Measurements from ENCODE around the gene PRDM16. TPM values are rescaled to one million over a fixed set of nuclear protein-coding genes. Genes with fewer than 3 reads are reported as not detected.

Gene PRDM16
- total RNA-seq, 1 donor = 6.5 TPM

DNA sequence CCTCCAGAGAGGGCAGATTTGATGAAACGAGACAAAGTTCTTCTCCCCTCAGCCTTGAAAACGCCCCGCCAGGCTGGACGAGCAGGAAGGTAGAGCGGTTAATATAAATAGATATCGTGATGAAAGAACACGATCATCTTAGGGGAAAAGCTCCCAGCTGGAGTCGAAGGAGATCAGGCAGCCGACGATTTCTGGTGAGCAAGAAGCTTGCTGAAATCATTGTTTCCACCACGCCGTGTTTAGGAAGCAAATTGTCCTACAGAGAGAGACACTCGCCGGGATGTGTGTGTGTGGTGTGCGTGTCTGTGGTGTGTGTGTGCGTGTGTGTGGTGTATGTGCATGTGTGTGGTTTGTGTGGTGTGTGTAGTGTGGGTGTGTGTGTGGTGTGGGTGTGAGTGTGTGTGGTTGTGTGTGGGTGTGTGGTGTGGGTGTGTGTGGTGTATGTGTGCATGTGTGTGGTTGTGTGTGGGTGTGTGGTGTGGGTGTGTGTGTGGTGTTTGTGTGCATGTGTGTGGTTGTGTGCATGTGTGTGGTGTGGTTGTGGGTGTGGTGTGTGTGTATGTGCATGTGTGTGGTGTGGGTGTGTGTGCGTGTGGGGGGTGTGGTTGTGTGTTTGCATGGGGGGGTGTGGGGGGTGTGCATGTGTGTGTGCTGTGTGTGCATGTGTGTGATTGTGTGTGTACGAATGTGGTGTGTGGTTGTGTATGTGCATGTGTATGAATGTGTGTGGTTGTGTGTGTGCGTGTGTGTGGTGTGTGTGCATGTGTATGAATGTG, 340.6 kb downstream of the PRDM16 start:
- no peaks in the 10 kb centered on the region for H3K36me3 ChIP-seq (ENCODE audit: insufficient read depth, low read length)
- H2AFZ ChIP-seq (ENCODE audit: low read length) = peak overlapping the region; percentile 57
- no peaks in the 10 kb centered on the region for H3K27me3 ChIP-seq (ENCODE audit: insufficient read depth, low read length)
- no peaks in the 10 kb centered on the region for H3K9me3 ChIP-seq (ENCODE audit: low read depth, low read length)
- no peaks in the 10 kb centered on the region for H3K79me2 ChIP-seq (ENCODE audit: insufficient read depth, low read length)
- peaks cover 5% of the 10 kb centered on the region for H3K4me1 ChIP-seq (ENCODE audit: insufficient read depth, low read length)
- no peaks in the 10 kb centered on the region for H4K20me1 ChIP-seq (ENCODE audit: insufficient read depth, low read length)
- TF ChIP-seq CTCF (IDR thresholded peaks at IDR 0.05; ENCODE audit: extremely low read depth, low read depth, low read length) = no peak
- no peak overlapping the region for H3K4me2 ChIP-seq (ENCODE audit: insufficient read depth, low read length)
- DNase-seq (ENCODE audit: insufficient read length, low spot score, missing footprints) = no peak
- H3K4me3 ChIP-seq (ENCODE audit: insufficient read depth, low read length) = no peak overlapping the region
- H3K27ac ChIP-seq (ENCODE audit: low read depth, low read length) = no peak overlapping the region

DNA sequence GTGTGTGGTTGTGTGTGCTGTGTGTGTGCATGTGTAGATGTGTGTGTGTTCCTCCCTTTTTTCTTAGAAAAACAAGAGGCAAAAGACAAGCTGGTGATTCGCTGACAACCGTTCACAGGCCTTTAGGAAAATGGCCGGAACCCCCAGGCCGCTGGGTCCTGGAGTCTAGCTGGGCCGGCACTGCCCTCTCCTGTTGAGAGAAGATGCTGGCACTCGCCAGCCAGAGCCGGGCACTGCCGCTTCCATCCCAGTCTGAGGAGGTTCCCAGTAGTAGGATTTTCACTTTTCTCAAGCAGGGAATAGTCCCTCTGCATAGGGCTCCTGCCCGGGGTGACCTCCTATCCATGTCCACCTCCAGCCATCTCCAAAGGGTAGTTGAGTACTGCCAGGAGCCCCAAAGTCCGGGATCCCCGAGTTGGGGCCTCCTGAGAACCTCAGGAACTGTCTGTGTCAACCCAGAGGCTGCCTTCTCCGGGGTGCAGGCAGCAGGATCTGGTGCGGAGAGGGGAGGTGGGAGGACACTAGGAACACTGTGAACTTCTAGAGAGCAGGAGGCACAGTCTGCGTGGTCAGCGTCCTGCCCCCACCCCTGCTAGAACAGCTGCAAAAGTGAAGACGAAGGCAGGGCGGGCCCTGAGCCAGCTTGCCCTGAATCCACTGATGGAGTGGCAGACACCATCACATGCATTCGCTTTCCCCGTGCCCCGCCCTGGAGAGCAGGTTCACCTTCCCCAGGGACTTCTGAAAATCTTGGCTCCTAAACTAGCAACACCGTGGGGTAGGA, 341.3 kb downstream of the PRDM16 start:
- no peaks in the 10 kb centered on the region for H4K20me1 ChIP-seq (ENCODE audit: insufficient read depth, low read length)
- no peak overlapping the region for H3K4me3 ChIP-seq (ENCODE audit: insufficient read depth, low read length)
- H3K4me2 ChIP-seq (ENCODE audit: insufficient read depth, low read length) = no peak overlapping the region
- H3K4me1 ChIP-seq (ENCODE audit: insufficient read depth, low read length) = peaks cover 5% of the 10 kb centered on the region
- H3K27me3 ChIP-seq (ENCODE audit: insufficient read depth, low read length) = no peaks in the 10 kb centered on the region
- H3K79me2 ChIP-seq (ENCODE audit: insufficient read depth, low read length) = no peaks in the 10 kb centered on the region
- no peak overlapping the region for H3K27ac ChIP-seq (ENCODE audit: low read depth, low read length)
- peak; percentile 100 for DNase-seq (ENCODE audit: insufficient read length, low spot score, missing footprints)
- peak overlapping the region; percentile 57 for H2AFZ ChIP-seq (ENCODE audit: low read length)
- H3K36me3 ChIP-seq (ENCODE audit: insufficient read depth, low read length) = no peaks in the 10 kb centered on the region
- no peaks in the 10 kb centered on the region for H3K9me3 ChIP-seq (ENCODE audit: low read depth, low read length)
- peak; percentile 95 for TF ChIP-seq CTCF (IDR thresholded peaks at IDR 0.05; ENCODE audit: extremely low read depth, low read depth, low read length)

GRCh38 chr1:3411806-3412205, 342.8 kb downstream of the PRDM16 start:
- Histone ChIP-seq H3K4me1 (ENCODE audit: insufficient read depth, low read length) (peaks cover 5% of the 10 kb centered on the region), H3K27ac (ENCODE audit: low read depth, low read length) (no peak overlapping the region), H3K79me2 (ENCODE audit: insufficient read depth, low read length) (no peaks in the 10 kb centered on the region), H3K27me3 (ENCODE audit: insufficient read depth, low read length) (no peaks in the 10 kb centered on the region), H3K36me3 (ENCODE audit: insufficient read depth, low read length) (no peaks in the 10 kb centered on the region), H3K4me2 (ENCODE audit: insufficient read depth, low read length) (no peak overlapping the region), H3K9me3 (ENCODE audit: low read depth, low read length) (peaks cover 1% of the 10 kb centered on the region), H4K20me1 (ENCODE audit: insufficient read depth, low read length) (no peaks in the 10 kb centered on the region), H2AFZ (ENCODE audit: low read length) (no peak overlapping the region), H3K4me3 (ENCODE audit: insufficient read depth, low read length) (no peak overlapping the region)
- DNase-seq (ENCODE audit: insufficient read length, low spot score, missing footprints) = no peak
- TF ChIP-seq CTCF (IDR thresholded peaks at IDR 0.05; ENCODE audit: extremely low read depth, low read depth, low read length) = no peak

- Histone ChIP-seq H3K36me3 (ENCODE audit: insufficient read depth, low read length) (no peaks in the 10 kb centered on the region), H3K79me2 (ENCODE audit: insufficient read depth, low read length) (no peaks in the 10 kb centered on the region), H3K9me3 (ENCODE audit: low read depth, low read length) (peaks cover 3% of the 10 kb centered on the region), H3K27ac (ENCODE audit: low read depth, low read length) (no peak overlapping the region), H4K20me1 (ENCODE audit: insufficient read depth, low read length) (no peaks in the 10 kb centered on the region), H3K27me3 (ENCODE audit: insufficient read depth, low read length) (no peaks in the 10 kb centered on the region), H2AFZ (ENCODE audit: low read length) (no peak overlapping the region), H3K4me1 (ENCODE audit: insufficient read depth, low read length) (peaks cover 5% of the 10 kb centered on the region), H3K4me3 (ENCODE audit: insufficient read depth, low read length) (no peak overlapping the region), H3K4me2 (ENCODE audit: insufficient read depth, low read length) (no peak overlapping the region)
- no peak for TF ChIP-seq CTCF (IDR thresholded peaks at IDR 0.05; ENCODE audit: extremely low read depth, low read depth, low read length)
- no peak for DNase-seq (ENCODE audit: insufficient read length, low spot score, missing footprints)
Observed at GRCh38 chr1:3412376-3412775, 343.4 kb downstream of the PRDM16 start.

Data from osteoblast (primary cell).